GM19395 (cell line): Measurements from ENCODE around the gene ZFPL1.
A peak's percentile ranks its signal among the peaks of the same experiment; 100 is the strongest.

Experiments used
- ATAC-seq: cut with Tn5 transposase; IDR thresholded peaks from one replicate; pipeline ENCODE4 v1.9.1; 2021; ENCODE audit warnings: mild to moderate bottlenecking, moderate library complexity; ENCODE audit not compliant: unreplicated experiment

ZFPL1 gene

DNA sequence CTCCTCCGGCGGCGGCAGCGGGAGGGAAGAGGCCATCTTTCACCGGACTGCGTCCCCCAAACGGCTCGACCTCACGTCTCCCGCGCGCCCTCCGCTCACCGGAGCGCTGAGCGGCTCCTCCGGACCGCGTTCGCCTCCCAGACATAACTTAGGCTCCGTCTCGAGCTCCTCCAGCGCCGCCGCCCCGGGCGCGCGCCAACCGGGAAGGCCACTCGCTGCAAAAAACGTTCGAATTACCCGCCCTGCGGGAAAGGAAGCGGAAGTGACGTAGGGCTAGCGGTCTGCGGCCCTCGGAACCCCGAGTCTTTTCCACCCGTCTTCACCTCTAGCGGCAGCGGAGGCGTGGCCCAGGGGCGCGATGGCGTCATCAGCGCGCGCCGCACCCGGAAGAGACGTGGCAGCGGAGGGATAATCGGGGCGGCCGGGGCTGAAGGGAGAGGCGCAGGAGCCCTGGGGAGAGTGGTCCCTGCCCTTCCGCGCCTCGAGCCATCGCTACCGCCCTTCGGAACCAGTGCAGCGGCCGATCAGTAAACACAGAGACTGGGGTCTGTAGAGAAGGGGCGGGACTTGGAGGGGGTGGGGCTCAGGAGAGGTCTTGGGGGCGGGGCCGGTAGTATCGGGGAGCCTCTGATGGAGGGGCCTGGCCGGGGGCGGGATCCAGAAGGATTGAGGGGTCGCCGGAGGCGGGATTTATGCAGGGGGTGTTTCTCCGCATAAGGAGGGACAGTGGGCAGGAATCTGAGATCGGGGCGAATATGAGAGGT lies at the start of gene ZFPL1, which contains the start of gene CDCA5:
TSS of gene ZFPL1 (plus strand) at position 389 of the 764 bp plus-strand sequence. CDS start 477 bp downstream, outside the sequence.
TSS of gene CDCA5 (minus strand) at position 207 of the 764 bp plus-strand sequence. CDS start at position 145, 62 bp downstream.
- peak; percentile 75 for ATAC-seq

DNA sequence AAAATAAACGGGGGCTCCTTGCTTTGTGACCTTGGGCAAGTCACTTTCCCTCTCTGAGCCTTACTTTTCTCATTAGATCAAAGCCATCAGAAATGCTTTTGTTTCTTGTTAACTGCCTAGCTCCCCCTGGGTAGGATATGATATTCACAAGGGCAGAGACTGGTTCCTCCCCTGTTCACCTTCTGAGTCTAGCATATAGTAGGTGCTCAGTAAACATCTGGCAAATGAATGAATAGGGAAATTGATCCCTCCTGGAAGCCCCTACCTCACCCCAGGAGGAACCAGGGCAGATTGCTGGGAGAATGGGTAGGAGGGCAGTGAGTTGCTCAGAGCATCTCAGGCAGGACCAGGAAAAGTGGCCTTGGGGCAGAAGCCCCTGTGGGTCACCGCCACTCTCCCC lies 49.6 kb upstream of the ZFPL1 start:
- ATAC-seq: no peak

DNA sequence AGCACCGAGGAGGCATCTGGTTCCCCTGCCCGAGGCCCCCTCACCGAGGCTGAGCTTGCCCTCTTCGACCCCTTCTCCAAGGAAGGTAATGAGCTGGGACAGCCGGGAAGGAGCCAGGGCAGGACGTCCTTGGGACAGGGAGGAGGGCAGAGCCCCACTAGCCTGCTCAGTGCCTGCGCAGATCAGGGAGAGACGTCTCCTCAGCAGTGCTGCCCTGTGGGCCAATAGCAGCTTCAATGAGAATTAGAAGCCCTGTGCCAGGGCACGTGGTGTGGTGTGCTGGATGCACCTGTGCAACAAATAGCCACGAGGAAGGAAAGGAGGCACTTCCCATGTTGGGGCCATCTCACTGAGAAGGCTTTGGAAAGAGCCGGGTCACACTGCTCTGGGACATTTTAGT lies 48.4 kb upstream of the ZFPL1 start:
- no peak for ATAC-seq

DNA sequence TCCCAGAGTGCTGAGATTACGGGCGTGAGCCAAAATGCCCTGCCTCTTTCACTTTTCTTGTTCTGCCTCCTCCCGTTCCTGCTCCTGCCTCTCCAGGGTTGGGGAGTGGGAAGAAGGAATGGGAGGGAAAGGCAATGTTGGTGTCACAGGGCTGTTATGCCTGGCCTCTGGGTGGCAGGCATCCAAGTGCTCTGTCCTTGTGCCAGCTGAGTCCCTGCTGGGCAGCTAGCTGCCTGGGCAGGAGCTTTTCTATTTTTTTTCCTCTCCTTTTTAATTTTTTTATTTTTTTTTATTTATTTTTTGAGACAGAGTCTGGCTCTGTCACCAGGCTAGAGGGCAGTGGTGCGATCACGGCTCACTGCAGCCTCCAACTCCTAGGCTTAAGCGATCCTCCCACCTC lies 47.1 kb upstream of the ZFPL1 start:
- ATAC-seq: no peak

DNA sequence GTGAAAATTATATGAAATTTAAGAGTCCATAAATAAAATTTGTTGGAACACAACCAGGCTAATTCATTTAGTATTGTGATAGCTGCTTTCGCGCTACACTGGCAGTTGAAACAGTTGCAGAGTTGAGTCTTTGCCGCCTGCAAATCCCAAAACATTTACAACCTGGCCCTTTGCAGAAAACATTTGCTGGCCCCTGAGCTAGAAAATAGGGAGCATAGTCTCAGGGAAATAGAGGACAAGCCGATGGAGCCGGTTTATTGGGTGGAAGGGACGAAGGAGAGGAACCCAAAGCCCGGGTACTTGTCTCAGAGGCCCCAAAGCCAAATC lies 43.5 kb upstream of the ZFPL1 start:
- ATAC-seq: no peak

DNA sequence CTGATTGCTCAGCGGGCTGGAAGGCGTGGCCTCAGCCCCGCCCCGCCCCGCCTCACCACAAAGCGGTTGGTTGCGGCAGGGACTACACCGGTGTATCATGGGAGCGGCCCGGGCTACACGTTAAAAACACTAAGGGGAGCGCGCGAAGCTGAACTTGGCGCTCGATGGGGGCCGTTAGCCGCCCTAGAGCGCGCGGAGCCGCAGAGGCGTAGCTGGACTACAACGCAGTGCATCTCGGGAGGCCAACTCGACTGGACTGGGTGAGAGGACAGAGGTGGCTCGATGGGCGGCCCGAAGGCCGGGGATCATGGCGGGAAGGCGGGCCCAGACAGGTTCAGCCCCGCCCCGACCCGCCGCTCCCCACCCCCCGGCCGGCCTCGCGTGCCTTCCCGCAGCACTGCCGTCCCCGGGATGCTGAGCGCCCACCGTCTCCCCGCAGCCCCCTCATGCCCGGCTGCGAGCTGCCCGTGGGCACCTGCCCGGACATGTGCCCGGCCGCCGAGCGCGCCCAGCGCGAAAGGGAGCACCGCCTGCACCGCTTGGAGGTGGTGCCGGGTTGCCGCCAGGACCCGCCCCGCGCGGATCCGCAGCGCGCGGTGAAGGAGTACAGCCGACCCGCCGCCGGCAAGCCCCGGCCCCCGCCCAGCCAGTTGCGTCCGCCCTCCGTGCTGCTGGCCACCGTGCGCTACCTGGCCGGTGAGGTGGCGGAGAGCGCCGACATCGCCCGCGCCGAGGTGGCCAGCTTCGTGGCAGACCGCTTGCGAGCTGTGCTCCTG lies 43.0 kb upstream of the ZFPL1 start, which contains the start of gene SAC3D1:
TSS of gene SAC3D1 (plus strand) at position 364 of the 776 bp plus-strand sequence. CDS start at position 447, 83 bp downstream.
- peak; percentile 85 for ATAC-seq

DNA sequence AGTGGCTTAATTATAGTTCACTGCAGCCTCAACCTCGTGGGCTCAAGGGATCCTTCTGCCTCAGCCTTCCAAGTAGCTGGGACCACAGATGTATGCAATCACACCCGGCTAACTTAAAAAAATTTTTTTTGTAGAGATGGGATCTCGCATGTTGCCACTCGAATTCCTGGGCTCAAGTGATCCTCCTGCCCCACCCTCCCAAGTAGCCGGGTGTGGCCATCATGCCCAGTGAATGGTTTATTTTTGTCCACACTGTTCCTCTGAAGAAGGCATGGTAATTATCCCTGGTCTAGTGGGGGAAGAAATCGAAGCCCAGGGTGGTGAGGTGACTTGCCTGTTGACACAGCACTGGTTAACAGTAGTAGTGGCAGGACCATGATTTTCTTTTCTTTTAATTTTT lies 41.1 kb upstream of the ZFPL1 start:
- ATAC-seq: no peak

DNA sequence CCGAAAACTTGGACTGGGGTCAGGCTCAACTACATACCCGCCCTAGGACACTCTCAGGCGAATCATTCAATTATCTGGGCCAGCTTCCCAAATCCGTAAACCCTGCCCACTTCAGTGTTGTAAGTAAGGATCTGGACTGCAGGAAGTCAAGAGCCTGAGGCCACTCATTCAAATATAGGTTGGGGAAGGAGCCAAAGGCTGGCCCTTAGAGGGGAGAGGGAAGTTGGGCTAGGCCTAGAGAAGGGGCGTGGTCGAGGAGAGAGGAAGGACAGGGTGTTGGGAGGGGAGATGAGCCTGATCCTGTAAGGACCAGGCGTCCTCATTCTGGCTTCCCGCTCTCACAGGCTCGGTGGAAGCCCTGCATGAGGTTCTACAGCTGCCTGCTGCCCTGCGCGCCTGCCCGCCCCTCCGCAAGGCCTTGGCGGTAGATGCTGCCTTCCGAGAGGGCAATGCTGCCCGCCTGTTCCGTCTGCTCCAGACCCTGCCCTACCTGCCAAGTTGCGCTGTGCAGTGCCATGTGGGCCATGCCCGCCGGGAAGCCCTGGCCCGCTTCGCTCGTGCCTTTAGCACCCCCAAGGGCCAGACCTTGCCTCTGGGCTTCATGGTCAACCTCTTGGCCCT lies 40.0 kb upstream of the ZFPL1 start:
- ATAC-seq: no peak

DNA sequence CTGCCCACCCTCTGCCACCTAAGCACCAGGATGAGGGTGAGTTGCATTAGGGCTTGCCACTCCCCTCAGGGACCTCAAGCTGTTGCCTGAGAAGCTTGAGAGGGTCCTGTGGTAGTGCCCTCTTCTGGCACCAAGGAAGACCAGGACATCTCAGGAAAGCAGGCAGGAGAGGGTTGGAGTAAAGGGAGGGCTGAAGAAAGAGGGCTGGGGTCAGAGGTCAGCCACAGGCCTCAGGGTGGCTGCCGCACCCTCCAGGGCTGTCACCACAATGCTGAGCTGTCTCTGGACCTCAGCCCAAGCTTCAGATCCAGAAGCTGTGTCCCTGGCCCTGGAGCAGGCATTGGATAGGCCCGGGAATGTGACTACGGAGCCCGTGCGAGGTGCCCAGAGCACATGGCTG lies 39.0 kb upstream of the ZFPL1 start:
- no peak for ATAC-seq

DNA sequence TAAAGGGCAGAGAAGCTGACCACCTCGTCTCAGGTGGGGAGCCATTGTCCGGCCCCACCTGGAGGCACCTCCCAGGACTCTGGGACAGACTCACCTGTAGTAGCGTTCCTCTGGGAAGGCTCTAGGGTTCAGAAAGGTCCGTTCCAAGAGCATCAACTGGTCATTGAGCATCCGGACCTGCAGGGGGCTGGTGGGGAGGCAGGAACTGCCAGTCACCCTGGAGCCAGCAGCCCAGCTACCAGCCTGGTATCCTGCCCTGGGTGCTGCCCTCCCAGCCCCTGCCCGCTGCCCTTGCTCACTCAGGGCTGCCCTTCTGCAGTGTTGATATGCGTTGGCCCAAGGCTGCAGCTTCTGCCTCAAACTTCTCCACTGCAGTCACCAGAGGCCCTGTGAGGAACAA lies 38.3 kb upstream of the ZFPL1 start:
- ATAC-seq: no peak

DNA sequence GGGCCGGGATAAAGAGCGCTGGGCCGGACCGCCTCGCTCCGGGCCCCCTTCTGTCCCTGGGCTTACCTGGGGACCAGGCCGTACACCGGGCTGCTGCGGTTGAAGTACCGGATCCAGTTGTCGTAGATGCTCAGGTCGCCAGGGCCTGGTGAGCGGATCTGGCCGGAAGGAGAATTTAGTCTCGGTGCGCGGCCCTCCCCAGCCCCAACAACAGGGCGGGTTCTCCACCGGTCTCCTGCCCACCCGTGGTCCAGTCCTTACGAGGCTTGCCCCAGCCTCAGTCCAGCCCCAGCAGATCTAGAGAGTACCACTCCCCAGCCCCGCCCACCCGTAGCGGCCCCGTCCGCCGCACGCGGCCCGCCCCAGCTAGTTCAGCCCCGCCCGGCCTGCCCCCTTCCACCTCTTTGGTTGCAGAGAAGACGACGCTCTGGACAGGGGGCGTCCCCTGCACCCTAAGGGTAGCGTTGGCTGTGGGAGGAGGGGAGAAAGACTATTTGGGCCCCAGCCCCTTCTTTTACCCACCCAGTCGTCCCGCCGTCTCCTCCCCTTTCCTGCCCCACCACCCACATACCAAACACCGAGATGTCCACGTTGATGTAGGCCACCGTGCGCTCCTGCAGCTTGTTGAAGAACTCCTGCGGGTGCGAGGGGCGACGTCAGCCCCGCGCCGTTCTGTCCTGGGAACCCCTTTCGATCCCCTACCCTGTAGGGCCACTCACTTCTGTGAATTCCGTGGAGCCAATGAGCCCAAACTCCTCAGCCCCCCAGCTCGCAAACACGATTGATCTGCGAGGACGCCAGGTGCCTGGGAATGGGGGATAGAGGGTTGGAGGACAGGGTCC lies 36.2 kb upstream of the ZFPL1 start:
- no peak for ATAC-seq

DNA sequence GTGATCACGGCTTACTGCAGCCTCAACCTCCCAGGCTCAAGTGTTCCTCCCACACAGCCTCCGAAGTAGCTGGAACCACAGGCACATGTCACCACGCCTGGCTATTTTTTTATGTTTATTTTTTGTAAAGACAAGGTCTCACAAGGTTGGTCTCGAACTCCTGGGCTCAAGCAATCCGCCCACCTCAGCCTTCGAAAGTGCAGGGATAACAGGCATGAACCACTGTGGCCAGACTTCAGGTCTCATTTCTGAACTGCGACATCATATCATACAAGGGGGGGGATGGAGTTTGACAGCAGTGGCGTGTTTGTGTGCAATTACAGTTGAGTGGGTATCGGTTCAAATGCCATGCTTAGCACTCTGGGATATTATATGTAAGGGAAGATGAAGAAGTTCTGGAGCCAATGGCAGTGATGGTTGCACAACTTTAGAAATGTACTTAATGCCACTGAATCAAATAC lies 32.6 kb upstream of the ZFPL1 start:
- ATAC-seq: no peak

DNA sequence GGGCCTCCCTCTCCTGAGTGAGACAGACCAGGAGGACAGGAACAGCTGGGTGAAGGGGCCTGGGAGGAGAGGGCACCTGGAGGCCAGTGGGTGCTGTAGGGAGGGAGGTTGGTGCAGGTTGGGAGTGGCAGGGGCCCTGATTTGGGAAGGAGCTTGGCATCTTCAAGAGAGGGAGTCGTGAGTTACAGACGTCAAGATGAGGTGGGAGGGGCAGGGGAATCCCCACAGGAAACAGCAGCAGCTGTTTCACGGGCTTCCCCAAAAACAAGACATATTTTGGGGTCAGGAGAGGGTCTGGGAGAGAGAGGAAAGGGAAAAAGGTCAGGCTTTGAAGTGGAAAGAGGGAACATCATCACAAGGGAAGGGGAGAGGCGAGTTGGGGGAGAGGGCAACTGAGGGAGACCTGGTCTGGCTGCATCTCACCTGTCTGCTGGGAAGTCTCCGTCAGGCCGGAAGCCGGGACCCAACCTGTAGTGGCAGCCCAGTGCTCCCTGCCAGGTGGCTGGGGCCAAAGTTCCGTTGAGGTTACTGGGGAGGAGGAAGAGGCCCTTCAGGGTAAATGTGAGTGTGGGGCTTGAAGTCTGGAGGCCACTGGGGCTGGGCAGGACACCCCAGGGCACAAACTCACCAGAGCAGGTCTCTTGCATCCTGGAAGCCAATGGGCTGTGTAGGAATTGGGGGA lies 30.1 kb upstream of the ZFPL1 start:
- ATAC-seq: no peak

DNA sequence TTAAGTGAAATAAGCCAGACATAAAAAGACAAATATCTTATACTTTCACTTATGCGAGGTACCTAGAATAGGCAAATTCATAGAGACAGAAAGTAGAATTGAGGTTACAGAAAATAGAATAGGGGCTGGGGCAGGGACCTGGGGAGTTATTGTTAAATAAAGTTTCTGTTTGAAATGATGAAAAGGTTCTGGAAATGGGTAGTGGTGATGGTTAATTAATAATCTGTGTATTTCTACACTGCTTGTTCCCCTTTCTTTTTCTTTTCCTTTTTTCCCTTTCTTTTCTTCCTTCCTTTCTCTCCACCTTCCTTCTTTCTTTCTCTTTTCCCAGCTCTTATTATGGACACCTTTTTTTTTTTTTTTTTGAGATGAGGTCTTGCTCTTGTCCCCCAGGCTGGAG lies 28.5 kb upstream of the ZFPL1 start:
- ATAC-seq: no peak

DNA sequence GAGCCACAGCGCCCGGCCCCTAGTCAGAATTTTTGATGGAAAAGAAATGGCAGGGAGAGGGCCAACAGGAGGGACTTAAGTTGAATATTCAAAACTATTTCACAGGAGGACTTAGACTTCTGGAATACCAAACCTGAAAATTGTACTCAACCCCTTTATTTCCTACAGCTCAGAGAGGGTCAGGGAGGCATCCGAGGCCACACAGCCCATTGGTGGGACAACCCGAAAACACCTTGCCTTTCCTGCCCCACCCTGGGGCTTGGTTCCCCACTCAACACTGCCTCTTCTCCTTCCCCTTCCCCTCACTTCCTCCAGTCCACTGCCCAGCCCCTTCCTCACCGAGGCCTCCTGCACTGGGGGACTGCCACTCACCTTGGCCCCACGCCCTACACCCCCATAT lies 27.0 kb upstream of the ZFPL1 start:
- ATAC-seq: no peak

DNA sequence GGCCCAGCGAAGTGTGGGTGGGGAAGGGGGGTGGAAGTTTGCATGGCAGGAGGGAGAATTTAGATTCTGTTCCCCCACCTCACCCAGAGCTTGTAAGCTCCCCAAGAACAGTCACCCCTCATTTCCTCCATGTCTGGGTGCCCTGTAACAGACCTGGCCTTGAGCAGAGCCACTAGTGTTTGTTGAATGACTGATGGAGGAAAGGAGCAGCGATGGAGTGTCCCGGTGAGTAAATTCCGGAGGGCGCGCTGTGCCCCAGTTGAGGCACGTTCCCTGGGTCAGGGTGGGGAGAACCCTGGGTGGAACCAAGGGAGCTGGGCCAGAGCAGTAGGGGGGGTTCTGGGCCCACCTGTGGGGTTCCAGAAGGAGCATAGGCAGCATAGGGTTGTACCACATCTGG lies 26.5 kb upstream of the ZFPL1 start:
- ATAC-seq: no peak

DNA sequence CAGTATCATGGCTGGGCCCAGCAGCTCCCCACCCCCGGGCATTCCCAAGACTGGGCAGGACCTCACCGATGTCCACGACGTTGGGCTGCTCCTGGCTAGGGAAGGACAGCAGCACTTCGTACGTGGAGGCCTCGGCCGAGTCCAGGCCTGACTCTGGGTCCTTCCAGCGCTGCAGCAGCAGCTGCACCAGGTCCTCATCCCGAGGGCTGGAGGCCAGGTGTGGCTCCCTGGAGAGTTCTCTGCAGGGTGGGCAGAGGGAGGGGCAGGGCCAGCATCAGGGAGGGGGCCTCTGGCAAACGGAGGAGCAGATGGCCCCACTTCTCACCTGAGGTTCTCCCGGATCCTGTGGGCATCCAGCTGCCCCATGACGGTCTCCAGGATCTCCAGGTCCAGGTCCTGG lies 26.0 kb upstream of the ZFPL1 start:
- no peak for ATAC-seq

DNA sequence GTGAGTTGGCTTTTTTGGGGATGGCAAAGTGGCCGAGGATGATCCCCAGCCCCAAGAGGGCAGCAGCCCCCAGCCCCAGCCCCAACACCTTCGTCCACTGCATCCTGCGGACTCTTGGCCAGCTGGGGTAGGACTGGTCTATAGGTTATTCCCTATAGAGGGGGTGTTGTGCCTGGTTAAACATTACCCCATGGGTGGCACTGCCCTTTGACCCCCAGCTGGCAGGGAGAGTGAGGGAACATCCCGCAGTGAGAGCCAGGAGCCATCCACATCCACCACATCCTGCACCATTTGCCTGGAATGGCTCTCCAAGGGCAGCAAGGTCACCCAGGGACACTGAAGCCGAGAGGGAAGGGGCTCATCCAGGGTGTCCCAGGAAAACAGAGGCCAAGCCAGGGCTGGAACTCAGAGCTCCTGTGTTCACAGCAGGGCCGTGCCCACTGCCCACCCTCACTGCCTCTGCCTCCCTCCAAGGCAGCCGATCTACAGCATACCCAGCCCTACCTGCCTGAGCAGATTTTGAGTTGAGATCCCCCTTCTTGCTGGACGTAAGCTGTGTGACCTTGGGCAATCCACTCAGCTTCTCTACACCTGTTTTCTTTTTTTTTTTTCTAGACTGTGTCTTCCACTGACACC lies 25.5 kb upstream of the ZFPL1 start, which contains the start of gene NAALADL1:
TSS of gene NAALADL1 (minus strand) at position 135 of the 636 bp plus-strand sequence. CDS start at position 103, 32 bp downstream.
- ATAC-seq: no peak

DNA sequence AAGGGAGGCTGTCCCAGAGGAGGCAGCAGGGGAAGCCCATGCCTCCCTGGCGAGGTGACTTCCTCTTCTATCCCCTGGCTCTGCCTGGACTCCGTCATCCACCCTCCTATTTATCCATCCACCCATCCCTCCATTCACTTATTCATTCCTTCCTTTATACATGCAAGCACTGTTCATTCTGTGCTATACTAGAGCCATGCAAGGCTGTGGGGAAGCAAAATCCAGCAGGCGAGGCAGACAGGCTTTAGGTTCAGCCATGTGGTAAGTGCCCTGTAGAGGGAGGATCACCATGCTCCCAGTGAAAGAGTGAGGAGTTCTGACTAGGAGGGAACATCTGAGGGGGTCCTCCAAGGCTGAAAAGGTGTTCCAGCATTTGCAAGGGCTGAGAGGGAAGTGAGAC lies 24.5 kb upstream of the ZFPL1 start:
- ATAC-seq: no peak
